Activated CD8-positive, alpha-beta memory T cell treated with anti-CD3 and anti-CD28 coated beads, Interleukin-2, amount 50 U/mL, for 24 hours (primary cell): ENCODE measurements around the gene GRIA3.
"Not testable (repeated sequence)": the region's sequence is repeated elsewhere in the genome, so short reads cannot be mapped to it uniquely, and the experiment has no call there.

Experiments used
- DNase-seq: peaks from one replicate; pipeline ENCODE4 v3.0.0-alpha.2; 2020; ENCODE audit errors: extremely low read depth

GRIA3 gene

DNA sequence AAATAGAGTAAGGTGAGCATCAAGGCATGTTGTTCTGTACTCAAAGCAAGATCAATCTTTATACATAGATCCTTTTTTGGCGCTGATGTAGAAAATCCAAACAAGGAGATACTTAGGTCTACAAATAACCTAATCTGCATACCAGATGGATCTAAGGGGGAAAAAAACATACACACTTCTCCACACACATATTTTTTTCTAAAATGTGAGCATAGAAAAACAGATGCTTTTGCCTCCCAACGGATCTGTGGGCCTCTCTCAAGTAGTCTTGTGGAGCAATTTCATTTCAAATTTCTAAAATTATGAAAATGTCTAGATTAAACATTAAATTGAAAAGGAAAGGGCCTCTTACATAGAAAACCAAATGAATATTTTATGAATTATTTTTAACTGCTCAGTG, 166.1 kb downstream of the GRIA3 start:
- DNase-seq, result no peak

DNA sequence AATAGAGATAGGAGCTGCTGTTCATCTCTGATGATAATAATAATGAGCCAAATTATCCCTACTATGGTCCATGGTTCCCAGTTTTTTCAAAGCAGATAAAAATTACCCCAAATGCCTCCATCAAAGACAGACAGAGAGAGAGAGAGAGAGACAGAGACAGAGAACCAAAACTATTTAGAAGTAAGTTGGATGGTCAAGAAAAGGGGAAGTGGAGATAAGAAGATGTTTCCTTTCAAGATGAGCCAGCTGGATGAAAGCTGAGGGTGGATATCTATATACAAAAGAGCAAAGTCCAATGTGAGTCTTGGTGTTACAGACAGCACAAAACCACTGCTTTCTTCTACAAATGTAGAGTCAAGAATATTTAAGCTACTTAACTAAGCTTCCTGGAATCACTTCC, 173.9 kb downstream of the GRIA3 start:
- DNase-seq, result no peak

DNA sequence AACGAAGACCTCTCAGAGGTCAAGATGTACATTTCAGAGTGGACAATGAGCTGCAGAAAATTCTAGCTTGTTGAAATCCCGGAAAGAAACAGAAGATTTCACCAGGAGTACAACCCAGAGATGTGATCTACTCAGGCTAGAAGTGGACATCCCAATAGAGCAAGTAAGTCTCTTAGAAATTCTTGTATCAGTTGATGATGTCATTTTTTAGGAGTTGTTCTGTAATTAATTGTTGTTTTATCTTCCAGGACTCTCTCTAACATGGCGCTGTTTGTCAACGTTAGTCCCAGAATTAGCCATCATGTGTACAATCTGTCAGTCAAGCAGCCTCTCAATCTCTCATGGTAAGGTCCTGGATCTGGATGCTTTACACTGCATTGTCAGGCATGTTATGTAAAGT, 174.4 kb downstream of the GRIA3 start:
- no peak for DNase-seq

DNA sequence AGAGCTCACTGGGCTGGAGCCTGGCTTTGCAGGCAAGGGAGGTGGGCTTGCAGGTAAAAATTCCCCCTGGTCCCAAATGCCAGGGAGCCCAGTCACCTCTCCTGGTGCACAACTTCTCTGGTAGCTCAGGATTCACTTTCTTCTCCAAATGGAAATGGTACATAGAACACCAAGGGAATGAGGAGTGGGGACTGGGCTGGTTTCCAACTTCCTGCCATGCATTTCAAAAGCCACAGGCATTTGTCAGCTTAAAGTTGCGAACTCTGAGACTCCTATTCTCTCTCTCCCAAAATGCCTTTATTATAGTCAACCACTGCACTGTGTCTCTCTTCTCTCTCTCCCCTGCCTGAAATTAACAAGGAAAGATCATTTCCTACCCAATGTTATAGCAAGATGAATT, 177.3 kb downstream of the GRIA3 start:
- no peak for DNase-seq

DNA sequence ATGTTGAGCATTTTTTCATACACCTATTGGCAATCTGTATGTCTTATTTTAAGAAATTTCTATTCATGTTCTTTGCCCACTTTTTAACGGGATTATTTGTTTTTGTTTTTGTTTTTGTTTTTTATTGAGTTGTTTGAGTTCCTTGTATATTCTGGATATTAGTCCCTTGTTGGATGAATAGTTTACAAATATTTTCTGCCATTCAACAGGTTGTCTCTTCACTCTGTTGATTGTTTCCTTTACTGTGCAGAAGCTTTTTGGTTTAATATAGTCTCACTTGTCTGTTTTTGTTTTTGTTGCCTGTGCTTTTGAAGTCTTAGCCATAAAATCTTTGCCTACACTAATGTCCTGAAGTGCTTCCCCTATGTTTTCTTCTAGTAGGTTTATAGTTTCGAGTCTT, 202.1 kb downstream of the GRIA3 start:
- not testable (repeated sequence) for DNase-seq

DNA sequence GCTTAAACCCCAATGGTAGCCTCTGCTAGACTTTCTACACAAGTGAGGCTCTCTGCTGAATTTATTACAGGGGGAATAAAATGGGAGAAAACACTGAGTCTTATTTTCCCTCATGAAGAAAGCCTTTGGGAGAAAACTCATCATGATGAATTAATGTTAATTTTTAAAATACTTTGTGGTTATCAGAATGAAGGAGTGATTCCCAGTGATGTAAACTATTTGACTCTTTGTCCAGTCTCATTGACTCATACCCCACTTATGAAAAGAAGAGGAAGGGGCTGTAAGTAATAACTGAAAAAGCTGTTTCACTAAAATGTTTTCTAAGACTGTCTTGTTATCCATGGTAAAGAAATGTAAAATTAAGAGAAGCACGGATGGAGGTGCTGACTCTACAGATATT, 208.8 kb downstream of the GRIA3 start:
- DNase-seq, result no peak

DNA sequence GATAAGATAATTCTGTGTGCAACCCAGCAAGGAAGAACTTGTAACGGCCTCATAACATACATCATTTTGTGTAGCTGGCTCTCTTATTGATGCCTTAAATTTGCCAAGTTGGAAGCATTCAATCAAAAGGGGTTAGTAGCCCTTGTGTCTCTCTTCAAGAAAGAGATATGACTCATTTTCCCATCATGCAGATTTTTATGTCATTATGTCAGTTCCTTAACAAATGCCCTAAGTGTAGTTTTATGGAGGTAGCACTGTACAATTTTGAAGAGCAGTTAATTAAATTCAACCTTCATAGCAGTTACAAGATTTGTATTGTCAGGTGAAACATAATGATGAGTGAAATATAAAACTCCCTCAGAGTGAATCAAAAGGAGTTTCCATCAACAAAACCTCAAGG, 215.6 kb downstream of the GRIA3 start:
- no peak for DNase-seq

DNA sequence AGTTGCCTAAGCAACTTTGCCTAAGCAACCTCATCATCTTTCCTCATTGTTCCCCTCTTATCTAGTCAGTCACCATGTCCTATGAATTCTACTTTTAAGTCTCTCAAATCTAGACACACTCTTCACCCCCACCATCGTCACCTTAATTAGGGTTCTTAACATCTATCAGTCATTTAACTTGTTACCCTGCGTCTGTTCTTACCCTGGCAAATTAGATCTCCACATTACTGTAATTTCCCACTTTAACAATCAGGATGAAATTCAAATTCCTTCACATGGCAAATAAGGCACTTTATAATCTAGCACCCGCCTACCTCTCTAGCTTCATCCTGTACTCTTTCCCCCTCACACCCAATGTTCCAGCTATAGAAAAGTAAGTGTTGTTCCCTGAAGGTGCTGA, 221.2 kb downstream of the GRIA3 start:
- DNase-seq, result no peak

DNA sequence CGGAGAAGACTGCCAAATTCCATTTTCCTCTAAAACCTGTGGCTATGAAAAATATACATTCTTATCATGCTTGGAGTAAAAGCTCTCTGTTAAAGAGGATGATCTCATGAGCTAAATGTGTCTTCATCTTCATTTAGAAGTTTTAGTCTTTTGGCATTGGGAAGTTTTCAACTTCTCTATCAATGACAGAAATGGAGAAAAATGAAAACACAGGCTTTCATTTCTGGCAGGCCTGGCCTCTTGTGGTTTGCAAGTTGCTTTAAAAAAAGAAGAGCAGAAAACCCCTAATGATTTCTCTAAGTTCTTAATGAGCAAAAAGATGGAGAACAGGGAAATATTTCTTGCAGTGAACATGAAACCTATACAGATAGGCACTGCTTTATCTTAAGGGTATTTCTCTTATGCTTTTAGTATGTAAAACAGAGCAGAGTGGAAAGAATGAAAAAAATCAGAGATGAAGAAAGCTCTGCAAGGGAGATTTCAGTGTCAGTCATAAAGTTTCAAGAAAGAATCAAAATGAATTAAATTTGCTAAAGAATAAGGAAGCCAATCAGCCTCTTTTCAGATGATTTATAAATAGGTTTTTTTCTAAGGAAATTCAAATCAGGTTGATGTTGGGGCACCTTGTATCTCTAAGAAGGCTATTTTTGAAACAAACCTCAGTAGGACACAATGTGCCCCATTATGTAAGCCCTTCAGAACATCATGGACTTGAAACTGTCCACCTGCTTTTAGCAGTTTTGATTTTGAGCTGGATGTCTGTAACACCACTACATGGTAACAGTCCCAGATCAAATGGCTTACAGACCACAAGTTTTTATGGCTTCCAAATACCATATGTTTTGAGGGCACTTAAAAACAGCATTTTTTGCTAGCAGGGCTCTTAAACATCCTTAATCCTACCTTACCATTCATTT, 225.0 kb downstream of the GRIA3 start:
- no peak for DNase-seq

DNA sequence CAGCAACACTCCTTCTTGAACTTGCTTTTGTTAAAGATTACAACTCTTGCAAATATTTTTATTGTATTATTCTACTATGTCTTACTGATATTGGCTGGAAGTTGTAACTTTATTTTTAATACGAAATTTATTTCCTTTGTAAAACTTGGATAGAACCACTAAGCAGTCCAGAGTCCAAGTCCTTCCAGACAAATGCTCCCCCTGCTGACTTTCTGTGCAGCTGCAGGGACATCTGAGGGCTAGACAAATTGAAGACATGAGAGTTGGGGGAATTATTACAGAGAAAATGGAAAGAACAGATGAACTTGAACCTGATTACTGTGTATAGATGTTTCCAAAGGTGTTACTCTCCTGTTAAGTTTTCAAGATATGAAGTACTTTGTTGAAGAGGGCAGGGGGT, 238.8 kb downstream of the GRIA3 start:
- no peak for DNase-seq

DNA sequence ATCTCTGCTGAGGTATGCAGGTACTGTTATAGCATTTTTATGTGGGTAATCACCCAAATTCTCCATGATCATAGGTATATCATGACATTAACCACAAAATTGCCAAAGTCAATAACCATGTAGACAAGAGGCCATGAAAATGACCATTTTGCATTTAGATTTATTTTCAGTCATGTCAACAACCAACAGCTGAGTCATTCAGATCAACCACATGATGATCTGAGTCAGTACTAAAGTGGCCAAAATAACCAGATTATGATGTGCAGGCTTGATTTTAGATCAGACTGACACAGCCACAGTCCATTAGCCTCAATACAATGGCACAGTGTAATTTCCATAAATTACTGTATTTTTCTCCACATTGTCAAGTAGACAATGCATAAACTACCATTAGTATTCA, 240.5 kb downstream of the GRIA3 start:
- DNase-seq, result no peak

DNA sequence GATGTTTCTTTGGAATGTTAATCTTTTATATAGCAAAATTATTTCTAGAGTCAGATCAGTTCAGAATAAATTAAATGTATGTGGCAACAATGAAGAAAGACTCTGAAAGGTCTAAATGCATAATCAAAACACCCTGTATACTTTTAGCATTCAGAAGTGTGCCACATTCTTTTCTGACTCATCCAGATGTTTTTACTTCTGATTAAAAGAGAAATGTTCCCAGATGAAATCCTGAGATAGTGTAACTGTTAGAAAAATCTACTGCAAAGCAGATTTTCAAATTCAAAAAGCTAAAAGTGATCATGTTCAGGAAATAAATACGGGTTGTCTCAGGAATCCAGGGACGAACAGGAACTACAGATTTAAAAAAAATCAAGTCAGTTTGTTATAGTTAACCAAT, 241.4 kb downstream of the GRIA3 start:
- no peak for DNase-seq

DNA sequence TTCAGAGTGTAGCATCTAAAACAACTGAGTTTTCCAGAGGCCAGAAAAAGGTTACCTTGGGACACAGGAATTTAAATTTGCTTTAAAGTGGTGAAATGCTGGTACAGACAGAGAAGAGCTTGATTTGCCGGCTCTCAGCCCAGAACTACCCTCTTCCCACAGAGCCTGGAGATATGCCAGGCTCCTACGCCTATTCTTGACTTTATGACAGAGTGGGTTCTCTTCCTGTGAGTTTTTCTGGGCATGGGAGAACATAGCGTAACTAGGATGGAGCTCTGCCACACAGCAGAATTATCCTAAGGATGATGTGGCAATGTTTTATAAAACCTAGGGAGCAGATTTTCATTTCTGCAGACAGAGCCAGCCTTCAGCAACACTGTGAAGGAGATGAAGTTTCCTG, 241.8 kb downstream of the GRIA3 start:
- no peak for DNase-seq

DNA sequence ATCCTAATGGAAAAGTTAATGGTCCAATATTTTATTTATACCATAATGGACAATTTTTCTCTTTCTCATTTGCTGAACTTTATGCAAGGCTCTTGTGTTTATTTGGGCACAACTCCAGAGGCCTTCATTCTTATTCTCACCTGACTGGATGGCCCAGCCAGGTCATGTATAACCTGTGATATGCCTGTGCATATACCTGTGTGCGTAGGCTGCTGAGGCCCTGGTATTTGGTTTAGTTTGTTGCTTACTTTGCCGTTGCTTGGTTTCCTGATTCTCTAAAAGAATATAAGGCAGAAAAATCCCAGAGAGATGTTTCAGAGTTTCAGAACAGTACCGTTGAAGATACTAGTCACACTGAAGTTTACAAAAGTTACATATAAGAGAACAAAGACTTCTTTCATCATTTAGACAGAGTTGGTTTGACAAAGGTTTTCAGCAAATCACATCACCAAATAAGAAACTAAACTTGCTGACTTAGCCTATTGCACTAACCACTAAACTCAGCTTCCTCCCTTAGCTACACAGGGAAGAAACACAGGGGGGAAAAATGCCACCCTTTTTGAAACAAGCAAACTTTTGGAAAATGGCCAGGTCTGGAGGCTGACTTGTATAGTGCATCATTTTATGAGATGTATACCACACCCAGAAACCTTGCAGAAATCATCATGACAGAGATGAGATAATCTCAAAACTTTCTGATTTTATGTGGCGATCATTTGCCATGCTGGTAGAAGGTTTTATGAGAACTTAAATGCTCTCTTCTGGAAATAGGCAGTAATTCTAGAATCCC, 248.5 kb downstream of the GRIA3 start:
- DNase-seq, result no peak

DNA sequence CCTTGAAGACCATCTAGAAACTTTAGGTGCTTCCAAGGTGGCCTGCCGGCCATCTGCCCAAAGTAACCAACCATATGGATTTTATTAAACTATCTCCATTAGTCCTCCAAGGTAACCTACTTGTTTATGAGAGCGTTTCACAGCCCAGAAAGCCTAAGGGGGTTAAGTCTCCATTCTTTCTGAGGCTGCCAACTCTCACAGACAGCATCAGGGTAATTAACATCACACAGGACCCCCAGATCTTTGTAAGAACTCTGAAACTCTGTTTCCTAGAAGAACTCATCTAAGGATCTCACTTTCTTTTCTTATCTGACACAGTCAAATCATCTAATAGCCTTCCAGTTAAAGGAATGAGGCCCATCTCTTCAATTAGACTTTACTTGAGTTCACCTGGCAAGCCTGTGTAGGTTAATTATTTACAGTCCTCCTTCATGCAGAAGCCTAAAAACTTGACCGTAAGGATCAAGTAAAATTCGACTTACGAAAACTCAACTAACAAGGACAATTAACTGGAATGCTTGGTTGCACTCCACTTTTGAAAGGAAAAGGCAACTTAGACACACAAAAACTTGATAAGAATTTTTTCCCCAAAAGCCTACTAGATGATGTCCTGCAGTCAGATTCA, 252.5 kb downstream of the GRIA3 start:
- DNase-seq, result no peak

DNA sequence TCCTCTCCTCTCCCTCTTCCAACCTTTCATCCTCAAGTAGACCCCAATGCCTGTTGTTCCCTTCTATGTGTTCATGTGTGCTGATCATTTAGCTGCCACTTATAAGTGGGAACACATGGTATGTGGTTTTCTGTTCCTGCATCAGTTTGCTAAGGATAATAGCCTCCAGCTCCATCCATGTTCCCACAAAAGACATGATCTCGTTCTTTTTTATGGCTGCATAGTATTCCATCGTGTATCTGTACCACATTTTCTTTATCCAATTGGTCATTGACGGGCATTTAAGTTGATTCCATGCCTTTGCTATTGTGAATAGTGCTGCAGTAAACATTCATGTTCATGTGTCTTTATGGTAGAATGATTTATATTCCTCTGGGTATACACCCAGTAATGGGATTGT, 255.8 kb downstream of the GRIA3 start:
- not testable (repeated sequence) for DNase-seq

DNA sequence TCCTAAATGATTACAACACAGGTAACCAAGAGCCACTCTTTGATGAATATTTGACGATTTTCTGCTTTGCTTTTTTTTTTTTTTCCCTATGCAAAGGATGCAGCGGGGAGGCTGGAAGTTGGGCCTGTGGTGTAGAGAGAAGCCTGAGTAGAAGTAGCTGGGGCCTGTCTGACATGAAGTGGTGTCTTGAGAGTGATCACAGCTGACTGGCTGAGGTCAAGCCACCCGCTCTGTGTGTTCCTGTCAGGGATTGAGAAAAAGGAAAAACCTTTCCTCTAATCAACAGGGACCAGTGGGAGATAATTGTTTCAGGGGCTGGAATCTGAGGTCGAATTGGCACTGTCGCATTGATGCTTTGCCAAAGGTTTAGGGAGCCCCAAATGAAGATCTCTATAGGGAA, 258.7 kb downstream of the GRIA3 start:
- no peak for DNase-seq

DNA sequence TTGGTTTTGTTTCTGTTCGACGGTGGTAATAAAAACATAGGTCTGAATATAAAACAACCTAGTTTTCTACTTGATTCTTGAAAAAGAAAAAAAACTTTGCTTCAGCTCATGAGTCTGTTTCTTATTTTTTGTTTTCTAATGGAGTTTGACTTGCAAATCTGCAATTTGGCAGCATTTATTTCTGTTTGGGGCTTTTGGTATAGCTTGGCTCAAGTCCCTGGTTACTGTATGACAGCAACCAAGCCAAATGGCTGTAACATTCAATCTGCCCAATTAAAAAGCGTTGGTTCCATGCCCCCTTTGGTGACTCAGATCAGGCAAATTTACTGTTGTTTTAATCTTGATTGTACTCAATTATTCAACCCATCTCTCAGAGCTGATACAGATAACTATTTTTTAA, 263.4 kb downstream of the GRIA3 start:
- DNase-seq, result no peak

DNA sequence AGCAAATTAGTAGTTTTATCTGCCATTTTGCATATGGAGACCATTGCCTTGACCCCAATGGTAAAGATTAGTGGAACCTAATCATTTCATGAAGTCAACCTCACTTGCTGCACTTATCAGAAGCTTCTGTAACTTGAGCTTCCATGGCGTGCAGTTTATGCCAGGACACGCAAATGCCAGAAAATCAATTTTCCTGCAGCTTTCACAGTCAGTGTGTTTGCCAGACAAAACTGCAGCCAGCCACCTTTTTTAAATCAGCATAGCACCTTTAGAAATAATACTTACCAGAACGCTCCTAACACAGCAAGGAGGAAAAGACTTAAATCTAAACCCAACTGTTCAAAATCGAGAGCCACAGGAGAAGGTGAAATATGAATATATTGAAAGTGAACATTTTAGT, 265.3 kb downstream of the GRIA3 start:
- no peak for DNase-seq

DNA sequence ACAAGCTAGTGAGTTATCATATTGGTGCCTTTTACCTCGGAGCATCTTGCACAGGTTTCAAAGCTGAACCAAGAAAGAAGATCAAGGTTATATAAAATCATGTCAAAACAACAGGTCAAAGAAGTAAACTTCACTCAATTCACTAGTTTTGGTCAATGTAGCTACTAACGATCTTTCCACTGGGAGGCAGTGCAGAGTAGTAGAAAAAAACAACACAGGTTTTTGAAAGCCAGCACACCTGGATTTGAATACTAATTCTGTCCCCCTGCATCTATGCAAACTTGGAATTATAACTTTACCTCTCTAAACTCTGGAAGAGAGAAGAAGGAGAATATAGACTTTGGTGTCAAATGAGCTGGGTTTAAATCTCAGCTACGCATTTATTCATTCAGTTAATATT, 266.1 kb downstream of the GRIA3 start:
- DNase-seq, result no peak

DNA sequence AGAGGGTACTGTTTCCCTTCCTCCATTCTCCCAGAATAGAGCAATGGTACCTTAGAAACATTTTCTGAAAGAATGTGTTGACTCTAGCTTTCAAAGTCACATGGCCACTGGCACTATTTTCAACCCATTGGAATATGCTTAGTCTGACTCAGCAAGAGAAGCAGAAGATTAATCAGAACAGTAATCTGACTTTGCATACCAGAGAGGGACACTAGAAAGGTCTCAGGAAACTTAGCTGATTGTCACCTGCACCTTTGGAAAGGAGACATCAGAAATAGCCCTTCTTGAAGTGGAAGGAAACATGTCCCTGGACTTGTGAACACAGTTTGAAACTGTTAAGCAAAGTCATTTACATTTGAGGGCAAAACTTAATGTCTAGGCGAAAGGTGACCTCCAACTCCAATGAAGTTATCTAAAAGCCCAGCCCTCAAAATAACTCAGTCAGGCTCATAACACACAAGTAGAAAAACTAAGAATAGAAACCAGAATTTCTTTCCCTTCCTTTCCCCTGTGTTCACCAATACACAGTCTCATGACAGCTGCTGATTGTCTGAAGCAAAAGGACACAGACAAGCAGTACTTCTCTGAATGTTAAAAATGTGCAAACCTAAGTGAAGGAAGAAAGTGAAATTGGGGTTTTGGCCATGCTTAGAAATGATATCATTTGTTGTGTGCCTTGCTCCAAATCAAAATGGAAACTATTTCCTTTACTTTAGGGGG, 270.8 kb downstream of the GRIA3 start:
- DNase-seq, result no peak

DNA sequence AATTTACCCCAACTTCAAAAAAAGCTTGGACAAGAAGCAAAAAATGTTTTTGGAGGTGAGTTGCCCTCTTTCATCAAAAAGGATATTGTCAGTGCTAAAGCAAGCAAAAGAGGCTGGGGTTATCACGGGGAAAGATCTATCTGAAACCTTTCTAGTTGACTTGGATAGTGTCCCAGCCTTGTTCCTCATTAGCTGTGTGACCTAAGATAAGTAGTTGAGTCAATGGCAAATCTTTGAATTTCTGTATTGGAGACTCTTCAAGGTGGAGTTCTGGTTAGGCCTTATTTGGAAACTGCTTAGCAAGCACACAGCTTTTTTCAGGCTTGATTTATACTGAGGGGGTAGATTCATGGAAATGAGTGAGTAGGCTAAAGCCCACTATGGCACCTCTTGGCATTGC, 271.6 kb downstream of the GRIA3 start:
- no peak for DNase-seq
